Mesenchymal stem cell (in vitro differentiated cells and primary cell): ENCODE measurements around the gene ZNRF2.

Experiments used
- DNase-seq: peaks from one replicate; pipeline ENCODE4 v3.0.0-alpha.2; 2013
- H2AFZ ChIP-seq: one replicate; pipeline ENCODE4 v1.6.1; 2013; ENCODE audit warnings: low read depth, mild to moderate bottlenecking, control low read depth, inconsistent platforms, low read length, moderate library complexity
- H2AK5ac ChIP-seq: 2 replicates; pipeline ENCODE4 v1.6.1; 2013; ENCODE audit warnings: low read length, moderate library complexity, mild to moderate bottlenecking, inconsistent platforms; ENCODE audit not compliant: severe bottlenecking
- H2BK120ac ChIP-seq: one replicate; pipeline ENCODE4 v1.6.1; 2013; ENCODE audit warnings: low read depth, mild to moderate bottlenecking, inconsistent platforms, low read length, moderate library complexity
- H2BK12ac ChIP-seq, 2 experiments: one replicate each; pipeline ENCODE4 v1.6.1; 2013; ENCODE audit warnings: inconsistent platforms in 2 of 2, low read length in 2 of 2, mild to moderate bottlenecking in 2 of 2, moderate library complexity in 2 of 2, control low read depth in 1 of 2
- H2BK15ac ChIP-seq: one replicate; pipeline ENCODE4 v1.6.1; 2013; ENCODE audit warnings: mild to moderate bottlenecking, low read depth, inconsistent platforms; ENCODE audit not compliant: poor library complexity, severe bottlenecking
- H2BK5ac ChIP-seq: 2 replicates; pipeline ENCODE4 v1.6.1; 2013; ENCODE audit warnings: low read depth, mild to moderate bottlenecking, low read length, control low read depth, inconsistent platforms; ENCODE audit not compliant: poor library complexity, severe bottlenecking
- H3K14ac ChIP-seq, 2 experiments: one replicate each; pipeline ENCODE4 v1.6.1; 2013; ENCODE audit warnings: inconsistent platforms in 2 of 2, low read length in 2 of 2, control low read depth in 1 of 2, mild to moderate bottlenecking in 1 of 2, moderate library complexity in 1 of 2
- H3K18ac ChIP-seq, 2 experiments: one replicate each; pipeline ENCODE4 v1.6.1; 2013; ENCODE audit warnings: inconsistent platforms in 2 of 2, low read length in 2 of 2, control low read depth in 1 of 2, low read depth in 1 of 2, mild to moderate bottlenecking in 1 of 2
- H3K23ac ChIP-seq, 2 experiments: one replicate each; pipeline ENCODE4 v1.6.1; 2013; ENCODE audit warnings: inconsistent platforms in 2 of 2, low read length in 2 of 2, mild to moderate bottlenecking in 2 of 2, moderate library complexity in 2 of 2, control low read depth in 1 of 2
- H3K27ac ChIP-seq: 2 replicates; pipeline ENCODE4 v1.5.1; 2013; ENCODE audit warnings: mild to moderate bottlenecking, moderate library complexity, low read length, control low read depth, inconsistent platforms; ENCODE audit not compliant: poor library complexity, severe bottlenecking
- H3K27me3 ChIP-seq, 2 experiments: 2 replicates each; pipeline versions ENCODE4 v1.6.1 to v1.7.0; 2013; ENCODE audit warnings: low read length in 2 of 2, mild to moderate bottlenecking in 2 of 2, moderate library complexity in 2 of 2, control low read depth in 1 of 2, inconsistent platforms in 1 of 2; ENCODE audit not compliant: control insufficient read depth in 1 of 2, insufficient read depth in 1 of 2
- H3K36me3 ChIP-seq, 2 experiments: 2 replicates each; pipeline versions ENCODE4 v1.6.1 to v1.7.0; 2013; ENCODE audit warnings: low read length in 2 of 2, control low read depth in 1 of 2, inconsistent platforms in 1 of 2, low read depth in 1 of 2, mild to moderate bottlenecking in 1 of 2; ENCODE audit not compliant: insufficient read depth in 2 of 2, control insufficient read depth in 1 of 2
- H3K4ac ChIP-seq, 2 experiments: one replicate each; pipeline ENCODE4 v1.6.1; 2013; ENCODE audit warnings: inconsistent platforms in 2 of 2, low read length in 2 of 2, mild to moderate bottlenecking in 2 of 2, moderate library complexity in 2 of 2, control low read depth in 1 of 2, low read depth in 1 of 2
- H3K4me1 ChIP-seq: 2 replicates; pipeline ENCODE4 v1.6.1; 2013; ENCODE audit warnings: low read depth, low read length, control low read depth; ENCODE audit not compliant: control insufficient read depth, insufficient read depth
- H3K4me2 ChIP-seq: 2 replicates; pipeline ENCODE4 v1.6.1; 2013; ENCODE audit warnings: low read length, mild to moderate bottlenecking, inconsistent platforms; ENCODE audit not compliant: poor library complexity, severe bottlenecking
- H3K4me3 ChIP-seq, 2 experiments: 2 replicates each; pipeline versions ENCODE4 v1.5.1 to v1.7.0; 2013; ENCODE audit warnings: low read length in 2 of 2, mild to moderate bottlenecking in 2 of 2, control low read depth in 1 of 2, low read depth in 1 of 2; ENCODE audit not compliant: insufficient read depth in 1 of 2
- H3K79me1 ChIP-seq: replicated peaks from 2 replicates; pipeline ENCODE4 v1.6.1; 2013; ENCODE audit warnings: mild to moderate bottlenecking, control low read depth, low read length, inconsistent platforms; ENCODE audit not compliant: poor library complexity, severe bottlenecking
- H3K9ac ChIP-seq: 2 replicates; pipeline ENCODE4 v1.7.0; 2013; ENCODE audit warnings: mild to moderate bottlenecking, low read length, moderate library complexity
- H3K9me3 ChIP-seq: 2 replicates; pipeline ENCODE4 v1.7.0; 2013; ENCODE audit warnings: mild to moderate bottlenecking, low read length; ENCODE audit not compliant: control insufficient read depth
- H4K8ac ChIP-seq: one replicate; pipeline ENCODE4 v1.6.1; 2013; ENCODE audit warnings: inconsistent platforms, mild to moderate bottlenecking, low read length, moderate library complexity
- H4K91ac ChIP-seq: one replicate; pipeline ENCODE4 v1.6.1; 2013; ENCODE audit warnings: mild to moderate bottlenecking, low read length, inconsistent platforms
- WGBS: methylation state at CpG from one replicate; pipeline ENCODE4 v1.1.7; 2013; ENCODE audit warnings: mixed read lengths; 5-methylcytosine and 5-hydroxymethylcytosine counted together

Gene ZNRF2

DNA sequence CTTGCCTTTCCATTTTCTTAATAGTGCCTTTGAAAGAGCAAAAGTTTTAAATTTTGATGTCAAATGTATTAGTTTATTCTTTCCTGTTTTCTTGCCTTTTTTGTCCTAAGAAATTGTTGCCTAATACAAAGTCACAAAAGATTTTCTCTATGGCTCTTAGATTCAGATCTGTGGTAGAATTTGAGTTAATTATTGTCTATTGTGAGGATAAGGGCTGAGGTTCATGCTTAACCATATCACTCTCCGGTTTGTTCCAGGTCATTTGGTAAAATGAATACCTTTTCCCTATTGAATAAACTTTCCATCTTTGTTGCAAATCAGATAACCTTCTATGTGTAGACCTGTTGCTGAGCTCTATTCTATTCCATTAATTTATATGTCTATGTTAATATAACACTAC, 98.2 kb downstream of the ZNRF2 start:
- Histone ChIP-seq H3K4me1 (no peaks in the 10 kb centered on the region), H3K36me3 (no peaks in the 10 kb centered on the region), H3K9ac (no peak overlapping the region), H4K91ac (no peak overlapping the region), H3K18ac (no peak overlapping the region), H3K9me3 (no peaks in the 10 kb centered on the region), H2BK12ac (no peak overlapping the region), H2AFZ (no peak overlapping the region), H2BK120ac (no peak overlapping the region), H2AK5ac (no peak overlapping the region), H3K4ac (no peak overlapping the region), H3K27ac (no peak overlapping the region), H3K79me1 (no peaks in the 10 kb centered on the region), H3K23ac (no peak overlapping the region), H3K14ac (no peak overlapping the region), H4K8ac (no peak overlapping the region), H3K27me3 (no peaks in the 10 kb centered on the region), H3K4me2 (no peak overlapping the region), H2BK5ac (no peak overlapping the region), H2BK15ac (no peak overlapping the region), H3K4me3 (no peak overlapping the region)
- WGBS, result no CpG with 5 or more reads among the region's 1 CpG
- DNase-seq, result no peak

DNA sequence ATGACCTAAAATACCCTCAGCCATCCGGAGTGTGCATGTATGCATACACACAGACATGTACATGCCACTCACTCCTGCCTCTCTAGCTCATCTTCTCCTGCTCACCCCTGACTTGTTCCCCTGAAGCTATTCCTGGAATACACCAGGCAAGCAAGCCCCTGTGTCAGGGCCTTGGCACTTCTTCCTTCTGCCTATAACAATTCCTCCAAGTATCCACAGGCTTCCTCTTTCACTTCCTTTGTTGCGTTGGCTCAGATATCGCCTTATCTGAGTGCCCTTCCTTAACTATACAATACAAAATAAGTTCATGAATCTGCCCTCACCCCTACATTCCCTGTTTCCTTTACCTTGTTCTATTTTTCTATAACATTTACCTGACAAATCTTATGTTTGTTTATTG, 105.4 kb downstream of the ZNRF2 start:
- H2BK12ac ChIP-seq, result no peak overlapping the region
- DNase-seq, result no peak
- H3K27ac ChIP-seq, result no peak overlapping the region
- no peak overlapping the region for H3K4me2 ChIP-seq
- H2AK5ac ChIP-seq, result no peak overlapping the region
- H3K14ac ChIP-seq, result no peak overlapping the region
- no peak overlapping the region for H4K91ac ChIP-seq
- H2AFZ ChIP-seq, result no peak overlapping the region
- H3K23ac ChIP-seq, result no peak overlapping the region
- H3K4me1 ChIP-seq, result no peaks in the 10 kb centered on the region
- H3K36me3 ChIP-seq, result no peaks in the 10 kb centered on the region
- H2BK5ac ChIP-seq, result no peak overlapping the region
- H3K9ac ChIP-seq, result no peak overlapping the region
- H3K27me3 ChIP-seq, result no peaks in the 10 kb centered on the region
- no peak overlapping the region for H3K4me3 ChIP-seq
- H2BK15ac ChIP-seq, result no peak overlapping the region
- H3K4ac ChIP-seq, result no peak overlapping the region
- H3K9me3 ChIP-seq, result no peaks in the 10 kb centered on the region
- H3K79me1 ChIP-seq, result no peaks in the 10 kb centered on the region
- no peak overlapping the region for H4K8ac ChIP-seq
- WGBS, result 91% methylated on average over 3 of the region's 3 CpGs
- H2BK120ac ChIP-seq, result no peak overlapping the region
- no peak overlapping the region for H3K18ac ChIP-seq

- no peak overlapping the region for H3K18ac ChIP-seq
- H3K4ac ChIP-seq, result no peak overlapping the region
- no peak overlapping the region for H2BK15ac ChIP-seq
- H3K9ac ChIP-seq, result no peak overlapping the region
- no peaks in the 10 kb centered on the region for H3K36me3 ChIP-seq
- no peaks in the 10 kb centered on the region for H3K9me3 ChIP-seq
- H3K4me2 ChIP-seq, result no peak overlapping the region
- H3K27ac ChIP-seq, result no peak overlapping the region
- H3K14ac ChIP-seq, result no peak overlapping the region
- no peak overlapping the region for H2BK12ac ChIP-seq
- no peaks in the 10 kb centered on the region for H3K79me1 ChIP-seq
- no peaks in the 10 kb centered on the region for H3K27me3 ChIP-seq
- H4K8ac ChIP-seq, result no peak overlapping the region
- H3K4me3 ChIP-seq, result no peak overlapping the region
- no peak overlapping the region for H2BK120ac ChIP-seq
- no peak overlapping the region for H3K23ac ChIP-seq
- H4K91ac ChIP-seq, result no peak overlapping the region
- 88% methylated on average over 6 of the region's 8 CpGs for WGBS
- DNase-seq, result no peak
- H2AK5ac ChIP-seq, result no peak overlapping the region
- no peak overlapping the region for H2AFZ ChIP-seq
- no peak overlapping the region for H2BK5ac ChIP-seq
- H3K4me1 ChIP-seq, result no peaks in the 10 kb centered on the region
Observed at GRCh38 chr7:30390736-30391636, 106.6 kb downstream of the ZNRF2 start.

GRCh38 chr7:30391806-30392205, 107.4 kb downstream of the ZNRF2 start:
- Histone ChIP-seq H2BK12ac (no peak overlapping the region), H2BK5ac (no peak overlapping the region), H3K27me3 (no peaks in the 10 kb centered on the region), H3K4me2 (no peak overlapping the region), H3K4me3 (no peak overlapping the region), H3K4ac (no peak overlapping the region), H3K18ac (no peak overlapping the region), H4K91ac (no peak overlapping the region), H2AK5ac (no peak overlapping the region), H2AFZ (no peak overlapping the region), H4K8ac (no peak overlapping the region), H2BK120ac (no peak overlapping the region), H3K9me3 (no peaks in the 10 kb centered on the region), H3K4me1 (no peaks in the 10 kb centered on the region), H3K14ac (no peak overlapping the region), H3K9ac (no peak overlapping the region), H3K23ac (no peak overlapping the region), H3K79me1 (no peaks in the 10 kb centered on the region), H3K36me3 (no peaks in the 10 kb centered on the region), H2BK15ac (no peak overlapping the region), H3K27ac (no peak overlapping the region)
- no peak for DNase-seq
- 96% methylated on average over 5 of the region's 6 CpGs for WGBS
